Fibroblast of skin of scalp (primary cell): ENCODE results near the gene CFAP157.
"Not testable (repeated sequence)": the region's sequence is repeated elsewhere in the genome, so short reads cannot be mapped to it uniquely, and the experiment has no call there.

Source experiments
- DNase-seq: peaks from one replicate; pipeline ENCODE4 v3.0.0-alpha.2; 2013

Gene CFAP157

GRCh38 chr9:127735530-127736185 is 28.9 kb downstream of the CFAP157 start:
- DNase-seq: no peak

DNA sequence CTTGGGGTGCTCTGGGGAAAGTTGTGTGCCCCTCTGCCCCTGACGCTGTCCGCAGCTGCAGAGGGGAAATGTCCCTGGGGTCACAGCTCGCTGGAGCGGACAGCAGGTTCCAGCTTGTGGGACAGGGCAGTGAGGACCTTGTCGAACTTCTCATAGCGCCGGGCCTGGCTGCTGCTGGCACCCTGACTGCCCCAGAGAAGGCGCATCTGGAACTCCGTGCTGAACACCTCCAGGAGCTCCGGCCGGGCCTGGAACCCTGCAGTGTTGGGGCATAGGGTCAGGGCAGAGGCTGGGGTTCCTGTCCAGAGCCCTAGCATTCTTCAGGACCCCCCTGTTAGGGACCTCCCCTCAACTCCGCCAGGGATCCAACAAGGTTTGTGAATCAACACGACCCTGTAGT is 31.9 kb downstream of the CFAP157 start:
- DNase-seq: no peak

DNA sequence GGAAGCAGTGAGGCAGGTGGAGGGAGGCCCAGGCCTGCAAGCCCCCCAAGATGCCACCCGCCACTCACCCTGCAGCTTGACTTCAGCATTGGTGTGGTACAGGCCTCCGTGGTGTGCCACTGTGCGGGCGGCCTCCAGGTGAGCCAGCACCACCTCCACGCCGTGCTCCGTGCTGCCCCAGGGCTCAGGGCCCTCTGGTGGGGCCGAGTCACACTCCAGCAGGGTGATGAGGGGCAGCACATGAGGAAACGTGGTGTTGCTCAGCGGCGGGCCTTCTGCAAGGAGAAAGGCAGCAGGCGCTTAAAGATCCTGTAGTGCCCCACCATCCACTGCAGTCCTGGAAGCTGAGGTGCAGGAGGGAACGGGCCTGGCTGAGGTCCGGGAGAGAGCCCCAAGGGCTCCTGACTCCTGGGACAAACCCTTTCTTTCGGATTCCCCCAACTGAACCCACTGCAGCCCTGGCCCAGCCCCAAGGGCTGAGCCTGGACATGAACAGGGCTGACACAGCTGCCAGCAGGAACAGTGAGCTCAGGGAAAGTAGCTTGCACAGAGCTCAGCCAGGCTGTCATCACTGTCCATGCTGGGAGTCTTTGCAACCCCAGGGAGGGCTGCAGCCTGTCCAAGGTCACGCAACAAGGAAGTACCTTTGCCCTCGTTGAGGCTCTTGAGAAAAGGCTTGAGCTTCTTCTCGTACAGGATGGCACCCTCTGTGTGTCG is 33.0 kb downstream of the CFAP157 start:
- DNase-seq: no peak

- peak; percentile 44 for DNase-seq
Observed at GRCh38 chr9:127741831-127742434, 35.1 kb downstream of the CFAP157 start.

DNA sequence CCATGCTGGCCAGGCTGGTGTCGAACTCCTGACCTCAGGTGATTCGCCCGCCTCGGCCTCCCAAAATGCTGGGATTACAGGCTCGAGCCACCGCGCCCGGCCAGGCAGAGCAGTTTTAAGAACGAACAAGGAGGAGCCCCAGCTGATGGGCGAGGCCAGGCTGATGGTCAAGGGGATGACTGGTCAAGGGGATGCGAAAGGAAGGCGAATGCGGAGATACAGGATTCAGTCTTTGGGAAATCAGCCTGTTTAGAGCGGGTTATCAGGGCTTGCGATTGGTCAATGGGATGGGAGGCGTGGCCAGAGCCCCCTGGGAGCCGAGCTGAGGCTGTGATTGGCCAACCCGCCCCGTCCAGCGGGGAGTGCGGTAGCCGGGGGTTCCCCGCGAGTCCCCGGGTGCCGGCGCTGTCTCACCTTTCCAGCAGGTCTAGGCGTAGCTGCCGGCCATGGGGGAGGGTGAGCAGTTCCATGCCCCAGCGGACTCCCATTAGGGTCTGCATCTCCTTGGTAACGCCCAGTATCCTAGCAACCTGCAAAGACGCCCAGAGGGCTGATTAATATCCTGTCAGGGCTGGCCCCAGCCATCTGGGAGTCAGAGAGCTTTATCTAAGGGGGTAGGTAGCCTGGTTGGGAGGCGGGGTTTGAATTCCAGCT is 35.8 kb downstream of the CFAP157 start:
- peak; percentile 70 for DNase-seq

GRCh38 chr9:127744398-127745110 is 37.8 kb downstream of the CFAP157 start:
- no peak for DNase-seq

GRCh38 chr9:127746959-127747569 is 40.3 kb downstream of the CFAP157 start:
- no peak for DNase-seq

GRCh38 chr9:127749090-127749787 is 42.5 kb downstream of the CFAP157 start:
- no peak for DNase-seq

GRCh38 chr9:127751269-127752054 is 44.7 kb downstream of the CFAP157 start:
- DNase-seq: peak; percentile 20

- DNase-seq: no peak
Observed at GRCh38 chr9:127753148-127753547, 46.4 kb downstream of the CFAP157 start.

DNA sequence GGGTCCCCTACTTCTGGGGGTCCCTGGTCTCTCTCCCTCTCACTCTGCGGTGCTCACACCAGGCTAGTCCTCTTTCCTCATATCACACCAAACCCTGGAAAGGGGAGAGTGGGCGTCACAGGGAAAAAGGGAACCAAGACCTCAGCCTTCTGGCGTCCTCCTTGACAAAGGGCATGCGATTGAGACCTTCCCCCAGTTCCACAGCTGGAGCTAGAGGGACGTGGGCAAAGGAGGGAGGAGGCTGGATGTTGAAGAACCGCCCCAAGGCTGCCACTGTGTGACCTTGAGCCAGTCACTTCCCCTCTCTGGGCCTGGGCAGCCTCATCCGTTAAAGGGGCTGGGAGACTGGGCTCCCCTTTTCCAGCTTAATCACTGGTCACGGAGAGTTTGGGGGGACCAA is 46.8 kb downstream of the CFAP157 start:
- DNase-seq: no peak

DNA sequence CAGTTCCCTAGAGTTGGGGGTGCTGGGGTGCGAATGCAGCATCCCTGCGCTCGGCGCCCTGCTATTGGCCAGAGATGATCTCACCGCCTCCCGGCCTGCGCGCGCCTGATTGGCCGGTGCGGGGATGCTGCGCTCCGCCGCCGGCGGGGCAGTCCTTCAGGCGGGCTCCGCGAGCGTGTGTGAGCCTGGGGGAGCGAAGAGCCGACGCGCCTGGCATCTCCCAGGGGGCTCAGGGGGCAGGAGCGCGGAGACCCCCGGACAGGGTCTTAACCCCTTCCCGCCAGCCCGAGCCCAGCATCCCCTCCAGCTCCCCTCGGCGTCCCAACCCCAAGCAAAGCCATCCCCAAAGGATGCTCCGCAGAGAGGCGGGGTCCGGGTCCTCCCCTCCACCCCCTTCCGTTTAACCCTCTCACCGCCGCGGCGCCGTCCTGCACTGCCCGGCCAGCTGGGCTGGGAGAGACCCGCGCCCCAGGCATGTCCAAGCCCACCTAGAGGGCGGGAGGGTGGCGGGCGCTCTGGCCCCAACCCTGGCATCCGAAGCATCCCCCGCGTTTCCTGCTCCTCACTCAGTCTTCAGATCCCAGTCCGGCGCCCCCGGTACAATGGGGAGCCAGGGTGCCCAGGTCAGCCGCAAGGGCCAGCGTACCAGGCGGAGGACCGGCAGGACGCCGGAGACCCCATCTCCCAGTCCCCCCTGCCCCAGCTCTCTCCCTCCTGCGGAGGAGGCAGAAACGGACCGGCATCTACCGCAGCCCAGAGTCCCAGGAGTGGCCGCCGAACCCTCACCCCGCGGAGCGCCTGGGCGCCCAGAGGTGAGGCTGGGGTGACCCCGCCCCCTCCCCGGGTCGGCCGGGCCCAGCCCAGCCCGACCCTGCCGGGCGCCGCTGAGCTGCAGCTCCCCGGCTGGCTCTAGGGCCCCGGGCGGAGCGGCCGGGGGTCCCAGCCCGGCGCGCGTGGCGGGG is 47.6 kb downstream of the CFAP157 start:
- no peak for DNase-seq

DNA sequence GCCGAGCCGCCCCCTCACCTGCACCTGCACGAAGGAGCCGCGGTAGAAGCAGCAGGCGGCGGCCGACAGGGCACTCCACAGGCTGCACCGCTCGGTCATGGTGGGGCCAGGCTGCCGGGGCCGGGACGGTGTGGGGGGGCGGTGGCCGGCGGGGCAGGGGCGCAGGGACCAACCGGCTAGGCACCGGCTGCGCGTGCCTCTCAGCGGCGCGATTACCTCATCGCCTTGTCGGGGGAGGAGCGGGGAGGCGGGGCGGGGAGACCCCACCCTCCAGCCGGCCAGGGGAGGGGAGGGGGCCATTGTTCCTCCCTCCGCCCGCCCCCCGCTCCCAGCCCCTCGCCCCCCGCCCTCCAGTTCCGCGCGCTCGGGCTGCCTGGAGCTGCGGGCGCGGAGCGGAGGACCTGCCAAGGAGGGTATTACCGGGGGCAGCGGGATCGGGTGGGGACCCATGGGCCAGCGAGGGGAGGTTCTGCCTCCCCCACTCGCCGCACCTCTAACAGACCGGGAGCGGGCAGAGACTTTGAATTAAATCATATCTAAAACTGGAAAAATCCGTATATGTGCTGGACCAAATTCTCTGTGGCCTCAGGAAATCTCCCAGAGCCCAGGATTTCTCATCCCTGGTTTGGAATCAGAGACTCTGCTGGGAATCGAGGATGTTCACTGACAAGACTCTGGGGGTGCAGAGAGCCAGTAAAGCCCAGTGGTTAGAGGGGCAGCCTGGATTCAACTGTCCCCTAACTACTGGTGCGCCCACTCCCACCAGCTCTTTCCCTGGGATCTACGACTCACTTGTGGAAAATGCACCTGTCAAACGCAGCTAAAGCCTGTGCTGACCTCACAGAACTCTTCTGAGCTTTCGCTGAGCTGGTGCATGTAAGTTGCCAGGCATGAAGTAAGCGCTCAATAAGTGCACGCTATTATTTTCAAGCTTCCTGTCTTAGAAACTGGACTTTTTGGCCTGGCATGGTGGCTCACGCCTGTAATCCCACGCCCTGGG is 48.6 kb downstream of the CFAP157 start:
- DNase-seq: no peak

GRCh38 chr9:127756233-127756632 is 49.4 kb downstream of the CFAP157 start:
- DNase-seq: no peak

DNA sequence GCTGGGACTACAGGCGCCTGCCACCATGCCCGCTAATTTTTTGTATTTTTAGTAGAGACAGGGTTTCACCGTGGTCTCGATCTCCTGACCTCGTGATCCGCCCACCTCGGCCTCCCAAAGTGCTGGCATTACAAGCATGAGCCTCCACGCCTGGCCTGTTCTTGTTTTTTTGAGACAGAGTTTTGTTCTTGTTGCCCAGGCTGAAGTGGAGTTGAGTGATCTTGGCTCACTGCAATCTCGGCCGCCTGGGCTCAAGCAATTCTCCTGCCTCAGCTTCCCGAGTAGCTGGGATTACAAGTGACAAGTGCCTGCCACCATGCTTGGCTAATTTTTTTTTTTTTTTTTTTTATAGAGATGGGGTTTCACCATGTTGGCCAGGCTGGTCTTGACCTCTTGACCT is 50.0 kb downstream of the CFAP157 start:
- DNase-seq: not testable (repeated sequence)

- no peak for DNase-seq
Observed at GRCh38 chr9:127758843-127759242, 52.1 kb downstream of the CFAP157 start.

GRCh38 chr9:127761061-127761460 is 54.3 kb downstream of the CFAP157 start:
- no peak for DNase-seq

DNA sequence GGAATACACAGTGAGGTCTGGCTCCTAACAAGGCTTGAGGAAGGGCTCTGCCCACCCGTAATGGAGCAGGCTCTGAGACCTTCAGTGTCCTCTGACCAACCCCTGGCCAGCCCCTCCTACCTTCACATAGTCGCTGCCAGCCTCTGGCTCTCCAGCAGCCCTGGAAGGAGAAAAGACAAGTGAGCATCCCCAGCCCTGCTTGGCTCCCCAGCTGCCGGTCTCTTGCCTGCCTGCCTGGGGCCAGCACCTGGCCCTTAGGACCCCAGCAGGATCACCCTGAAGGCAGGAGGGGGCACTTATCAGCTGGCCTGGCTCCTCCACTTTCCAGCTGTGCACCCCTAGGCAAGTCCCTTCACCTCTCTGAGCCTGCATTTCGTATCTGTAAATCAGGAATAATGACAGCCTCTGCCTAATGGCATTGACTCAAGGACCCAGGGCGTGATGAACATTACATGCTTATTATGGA is 54.7 kb downstream of the CFAP157 start:
- no peak for DNase-seq
